ENCODE measurements around the gene TENM4. TPM values are rescaled to one million over a fixed set of nuclear protein-coding genes. Genes with fewer than 3 reads are reported as not detected.

The TENM4 gene
- total and polyA plus RNA-seq, 2 of the 13 experiments (the other 11 are each of a cell fraction or from before 2014, with no cell fraction given), result not detected

GRCh38 chr11:79110796-79111195 lies 330.0 kb downstream of the TENM4 start:
- no peaks in the 10 kb centered on the region for H4K20me1 ChIP-seq (ENCODE audit: insufficient read depth, low read length)
- intact Hi-C loops (cut with micrococcal nuclease; ENCODE audit: unreplicated experiment) (no loop called here), in situ Hi-C loops (cut with HindIII; ENCODE audit: extremely low pct_ligation_motif_present, low pct_unique_long_range_greater_than_20kb) (no loop called here)
- WGBS (ENCODE audit: low lambda C conversion rate), result 37% methylated on average over 2 of the region's 5 CpGs
- H3K27ac ChIP-seq (ENCODE audit: extremely low read length, insufficient read depth, low read length), result no peak overlapping the region
- ChIA-PET POLR2A (no interaction called here), CTCF (ENCODE audit: low intra/inter-chr PET ratio, low total read pairs) (no interaction called here)
- H3K79me2 ChIP-seq (ENCODE audit: insufficient read depth, low read length), result no peaks in the 10 kb centered on the region
- no TSS peak for BruUV-seq (replicated peaks)
- ATAC-seq (no peak), DNase-seq (ENCODE audit: low spot score) (no peak), FAIRE-seq (no peak)
- H3K27me3 ChIP-seq (ENCODE audit: control insufficient read depth in 1 of 2, insufficient read depth in 2 of 2, low read length in 2 of 2), result peaks cover 3 to 4% of the 10 kb centered on the region in 2 experiments; a peak in 3 of 5 replicates
- H3K4me2 ChIP-seq (ENCODE audit: low read depth, low read length), result no peak overlapping the region
- no peaks in the 10 kb centered on the region for H3K9me3 ChIP-seq (ENCODE audit: low read length)
- no peaks in the 10 kb centered on the region for H3K4me1 ChIP-seq (ENCODE audit: insufficient read depth, low read length)
- no peak overlapping the region for H3K9ac ChIP-seq (ENCODE audit: insufficient read depth, low read depth, low read length)
- no peaks in the 10 kb centered on the region for H3K36me3 ChIP-seq (replicated peaks in 1 of 2; ENCODE audit: control insufficient read depth in 1 of 2, insufficient read depth in 2 of 2, low read length in 2 of 2)
- no peak overlapping the region for H2AFZ ChIP-seq (ENCODE audit: low read length)
- TF ChIP-seq ZNF550 (CRISPR knock-in tag; IDR thresholded peaks at IDR 0.05; ENCODE audit: borderline replicate concordance) (no peak), ZNF788 (CRISPR knock-in tag; IDR thresholded peaks at IDR 0.05; ENCODE audit: borderline replicate concordance) (no peak), ZNF260 (CRISPR knock-in tag; IDR thresholded peaks at IDR 0.05; ENCODE audit: borderline replicate concordance, low read depth) (no peak), ERF (CRISPR knock-in tag; IDR thresholded peaks at IDR 0.05) (no peak)
- no peak overlapping the region for H3K4me3 ChIP-seq (replicated peaks in 1 of 3; ENCODE audit: insufficient read depth in 1 of 3, low read depth in 2 of 3, low read length in 3 of 3)

- no peak overlapping the region for H3K27ac ChIP-seq (ENCODE audit: extremely low read length, insufficient read depth, low read length)
- intact Hi-C loops (cut with micrococcal nuclease; ENCODE audit: unreplicated experiment) (no loop called here), in situ Hi-C loops (cut with HindIII; ENCODE audit: extremely low pct_ligation_motif_present, low pct_unique_long_range_greater_than_20kb) (no loop called here)
- H3K9ac ChIP-seq (ENCODE audit: insufficient read depth, low read depth, low read length), result no peak overlapping the region
- peaks cover 3 to 4% of the 10 kb centered on the region in 2 experiments; a peak in 3 of 5 replicates for H3K27me3 ChIP-seq (ENCODE audit: control insufficient read depth in 1 of 2, insufficient read depth in 2 of 2, low read length in 2 of 2)
- DNase-seq (ENCODE audit: low spot score) (no peak), ATAC-seq (no peak), FAIRE-seq (no peak)
- no peak overlapping the region for H3K4me2 ChIP-seq (ENCODE audit: low read depth, low read length)
- POLR2A ChIA-PET, result no interaction called here
- H3K4me1 ChIP-seq (ENCODE audit: insufficient read depth, low read length), result no peaks in the 10 kb centered on the region
- CTCF ChIA-PET (ENCODE audit: low intra/inter-chr PET ratio, low total read pairs), result no interaction called here
- no peak overlapping the region for H3K4me3 ChIP-seq (replicated peaks in 1 of 3; ENCODE audit: insufficient read depth in 1 of 3, low read depth in 2 of 3, low read length in 3 of 3)
- WGBS (ENCODE audit: low lambda C conversion rate), result 0% methylated on average over 2 of the region's 3 CpGs
- H4K20me1 ChIP-seq (ENCODE audit: insufficient read depth, low read length), result no peaks in the 10 kb centered on the region
- no peak overlapping the region for H2AFZ ChIP-seq (ENCODE audit: low read length)
- BruUV-seq (replicated peaks), result no TSS peak
- H3K79me2 ChIP-seq (ENCODE audit: insufficient read depth, low read length), result no peaks in the 10 kb centered on the region
- H3K36me3 ChIP-seq (replicated peaks in 1 of 2; ENCODE audit: control insufficient read depth in 1 of 2, insufficient read depth in 2 of 2, low read length in 2 of 2), result no peaks in the 10 kb centered on the region
- no peaks in the 10 kb centered on the region for H3K9me3 ChIP-seq (ENCODE audit: low read length)
- TF ChIP-seq CTCF (CRISPR knock-in tag; IDR thresholded peaks at IDR 0.05) (no peak), ZNF564 (CRISPR knock-in tag; IDR thresholded peaks at IDR 0.05) (no peak), SAFB2 (CRISPR knock-in tag; IDR thresholded peaks at IDR 0.05; ENCODE audit: borderline replicate concordance, low read depth) (no peak), ZNF841 (CRISPR knock-in tag; IDR thresholded peaks at IDR 0.05; ENCODE audit: borderline replicate concordance) (no peak), ZC3H4 (CRISPR knock-in tag; IDR thresholded peaks at IDR 0.05; ENCODE audit: borderline replicate concordance) (no peak), SIX4 (CRISPR knock-in tag; IDR thresholded peaks at IDR 0.05) (no peak), RAD51 (IDR thresholded peaks at IDR 0.05; ENCODE audit: borderline replicate concordance) (no peak), ZNF547 (CRISPR knock-in tag; IDR thresholded peaks at IDR 0.05) (no peak), ZNF816 (CRISPR knock-in tag; IDR thresholded peaks at IDR 0.05; ENCODE audit: borderline replicate concordance) (no peak), E2F1 (CRISPR knock-in tag; IDR thresholded peaks at IDR 0.05) (no peak), ATF7 (IDR thresholded peaks at IDR 0.05) (no peak), ATF7 (CRISPR knock-in tag; IDR thresholded peaks at IDR 0.05) (no peak), KDM5B (CRISPR knock-in tag; IDR thresholded peaks at IDR 0.05; ENCODE audit: borderline replicate concordance) (no peak), ZNF746 (CRISPR knock-in tag; IDR thresholded peaks at IDR 0.05) (no peak), CBX5 (CRISPR knock-in tag; IDR thresholded peaks at IDR 0.05; ENCODE audit: borderline replicate concordance) (no peak)
These were observed 330.5 kb downstream of the TENM4 start for GRCh38 chr11:79110321-79110720.

Data from HepG2 (cell line).